Left lung (tissue), 10 donors: Measurements from ENCODE around the gene UNC45A. TPM values are rescaled to one million over a fixed set of nuclear protein-coding genes. Genes with fewer than 3 reads are reported as not detected.
A peak's percentile ranks its signal among the peaks of the same experiment; 100 is the strongest.

Source experiments
- ATAC-seq: fragments of 200-7000 bp; cut with Tn5 transposase; one replicate; pipeline ENCODE4 v1.9.1; 2020; ENCODE audit warnings: moderate library complexity
- DNase-seq, 4 donors: peaks; one replicate each; pipeline ENCODE4 v3.0.0-alpha.2; 2013 to 2020
- H3K27ac ChIP-seq, 2 donors: fragments of 200-600 bp; sonication (generic) in 1 of 2; one replicate each; pipeline versions ENCODE4 v1.5.0 to v1.8.0; 2020 to 2021
- H3K27me3 ChIP-seq, 2 donors: fragments of 200-600 bp; sonication (generic) in 1 of 2; one replicate each; pipeline versions ENCODE4 v1.5.0 to v1.8.0; 2020 to 2021
- H3K36me3 ChIP-seq, 2 donors: fragments of 200-600 bp; sonication (generic) in 1 of 2; one replicate each; pipeline versions ENCODE4 v1.5.0 to v1.8.0; 2020 to 2021
- H3K4me1 ChIP-seq, 2 donors: fragments of 200-600 bp; one replicate each; pipeline ENCODE4 v1.8.0; 2021
- H3K4me3 ChIP-seq, 2 donors: fragments of 200-600 bp; sonication (generic) in 1 of 2; one replicate each; pipeline versions ENCODE4 v1.5.0 to v1.8.0; 2020 to 2021; ENCODE audit warnings: mild to moderate bottlenecking in 1 of 2
- H3K9me3 ChIP-seq, 2 donors: fragments of 200-600 bp; sonication (generic) in 1 of 2; one replicate each; pipeline versions ENCODE4 v1.5.0 to v1.8.0; 2020 to 2021
- intact Hi-C, 2 donors: fragments of 100-400 bp; cut with DNase I; formaldehyde crosslinking; loops; one replicate each; pipeline versions ENCODE4 v1.11.2 to v1.14.2; 2022
- polyA plus RNA-seq, 6 donors: library from polyadenylated mRNA; unstranded; fragments of 120-200 nt; gene quantifications; one replicate each; pipeline ENCODE4 v1.2.1, GENCODE V29; 2013; ENCODE audit not compliant: insufficient read length in 6 of 6
- total RNA-seq, 2 donors: library from RNA; stranded (reverse); fragmentation: NEBNext Ultra II Directional; extraction: Animal tissue kit (Norgen Biotek cat#: 25700); gene quantifications; one replicate each; pipeline ENCODE4 v1.2.1, GENCODE V29; 2021
- TF ChIP-seq, protein P1 (sequence below), 2 donors: fragments of 200-600 bp; sonication (generic) in 1 of 2; IDR thresholded peaks; one replicate each; pipeline versions ENCODE4 v1.5.0 to v1.8.0; 2021; ENCODE audit warnings: antibody characterized with exemption in 2 of 2
- donor health status: DM: no; HTN: yes; CAD: no.
- donor health status: DM: no; HTN: no; CAD: no.

Gene UNC45A
- total and polyA plus RNA-seq, 8 donors = 62.3 to 80.4 (median 70.7) TPM

DNA sequence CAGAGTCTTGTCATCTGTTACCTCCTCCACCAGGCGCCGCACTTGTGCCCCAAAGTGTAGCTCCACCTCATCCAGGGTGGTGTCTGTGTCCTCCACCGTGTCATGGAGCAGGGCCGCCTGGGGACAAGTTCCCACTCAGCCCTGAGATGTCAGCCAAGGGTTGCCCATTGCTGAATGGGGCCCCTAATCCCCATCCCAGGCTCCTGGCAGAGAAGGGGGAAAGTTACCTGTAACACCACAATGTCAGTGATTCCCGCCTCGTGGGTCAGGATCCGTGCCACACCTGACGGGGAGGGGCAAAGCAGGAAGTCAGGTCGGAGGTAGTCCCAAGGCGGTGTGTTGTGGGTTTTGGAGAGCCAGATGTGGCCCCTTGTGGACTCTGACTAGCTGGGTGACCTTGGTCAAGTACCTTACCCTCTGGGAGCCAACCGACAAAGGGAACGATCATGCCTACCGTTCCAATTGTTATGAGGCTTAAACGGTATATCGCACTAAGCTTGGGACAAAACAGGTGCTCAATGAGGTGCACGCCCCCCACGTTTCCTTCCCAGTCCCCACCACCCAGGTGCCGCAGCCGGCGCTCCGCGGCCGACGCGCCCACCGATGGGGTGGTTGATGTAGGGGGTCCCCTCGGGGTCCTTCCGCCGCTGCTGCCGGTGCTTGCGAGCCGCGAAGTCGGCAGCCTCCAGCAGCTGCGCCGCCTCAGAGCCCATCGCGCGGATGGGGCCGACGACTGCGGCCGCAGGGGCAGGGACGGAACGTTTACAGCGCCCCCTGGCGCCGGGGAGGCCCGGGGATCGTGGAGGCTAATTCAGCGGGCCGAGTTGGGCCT, 3.0 kb upstream of the UNC45A start, which contains the start of gene HDDC3:
Gene HDDC3 (minus strand): TSS at position 722 of the 832 bp plus-strand sequence. CDS start 9 bp downstream, at position 713.
- intact Hi-C loops = no loop called here
- TF ChIP-seq, protein P1, sequence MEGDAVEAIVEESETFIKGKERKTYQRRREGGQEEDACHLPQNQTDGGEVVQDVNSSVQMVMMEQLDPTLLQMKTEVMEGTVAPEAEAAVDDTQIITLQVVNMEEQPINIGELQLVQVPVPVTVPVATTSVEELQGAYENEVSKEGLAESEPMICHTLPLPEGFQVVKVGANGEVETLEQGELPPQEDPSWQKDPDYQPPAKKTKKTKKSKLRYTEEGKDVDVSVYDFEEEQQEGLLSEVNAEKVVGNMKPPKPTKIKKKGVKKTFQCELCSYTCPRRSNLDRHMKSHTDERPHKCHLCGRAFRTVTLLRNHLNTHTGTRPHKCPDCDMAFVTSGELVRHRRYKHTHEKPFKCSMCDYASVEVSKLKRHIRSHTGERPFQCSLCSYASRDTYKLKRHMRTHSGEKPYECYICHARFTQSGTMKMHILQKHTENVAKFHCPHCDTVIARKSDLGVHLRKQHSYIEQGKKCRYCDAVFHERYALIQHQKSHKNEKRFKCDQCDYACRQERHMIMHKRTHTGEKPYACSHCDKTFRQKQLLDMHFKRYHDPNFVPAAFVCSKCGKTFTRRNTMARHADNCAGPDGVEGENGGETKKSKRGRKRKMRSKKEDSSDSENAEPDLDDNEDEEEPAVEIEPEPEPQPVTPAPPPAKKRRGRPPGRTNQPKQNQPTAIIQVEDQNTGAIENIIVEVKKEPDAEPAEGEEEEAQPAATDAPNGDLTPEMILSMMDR (IDR thresholded peaks at IDR 0.05) = peak; percentile 95 to 99
- peak; percentile 67 for ATAC-seq
- peak within 1 kb of the TSS; percentile 90 to 96 for H3K27ac ChIP-seq
- H3K4me1 ChIP-seq = peaks cover 36 to 82% of the 10 kb centered on the region in 2 donors
- no peaks in the 10 kb centered on the region for H3K9me3 ChIP-seq
- H3K36me3 ChIP-seq = no peaks in the 10 kb centered on the region
- H3K4me3 ChIP-seq = peak within 1 kb of the TSS; percentile 57 to 69
- no peaks in the 10 kb centered on the region for H3K27me3 ChIP-seq
- peak; percentile 79 to 100 (median 90) for DNase-seq

DNA sequence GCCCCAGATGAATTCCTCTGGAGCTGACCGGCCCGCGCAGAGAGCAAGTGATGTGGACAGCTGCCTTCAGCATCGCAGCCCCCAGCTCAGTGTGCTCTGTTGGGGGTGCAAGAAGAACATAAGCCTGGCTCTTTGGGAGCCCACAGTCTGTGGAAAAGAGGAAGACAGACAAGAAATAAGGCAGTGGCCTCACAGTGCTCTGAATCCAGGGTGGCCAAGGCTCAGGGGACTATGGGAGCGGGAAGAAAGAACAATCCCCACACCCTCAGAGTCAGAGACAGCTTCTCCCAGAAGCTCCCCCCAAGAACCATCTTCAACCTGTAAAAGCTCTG, 2.5 kb upstream of the UNC45A start:
- ATAC-seq = no peak
- peaks cover 36 to 82% of the 10 kb centered on the region in 2 donors for H3K4me1 ChIP-seq
- H3K9me3 ChIP-seq = no peaks in the 10 kb centered on the region
- peak overlapping the region; percentile 57 to 69 for H3K4me3 ChIP-seq
- H3K27me3 ChIP-seq = no peaks in the 10 kb centered on the region
- H3K27ac ChIP-seq = peak overlapping the region; percentile 90 to 96
- TF ChIP-seq, protein P1 (IDR thresholded peaks at IDR 0.05) = peak in 1 of 2 donors; percentile 51
- H3K36me3 ChIP-seq = peaks cover 0 to 3% of the 10 kb centered on the region in 2 donors
- no peak for DNase-seq
- intact Hi-C loops = no loop called here

DNA sequence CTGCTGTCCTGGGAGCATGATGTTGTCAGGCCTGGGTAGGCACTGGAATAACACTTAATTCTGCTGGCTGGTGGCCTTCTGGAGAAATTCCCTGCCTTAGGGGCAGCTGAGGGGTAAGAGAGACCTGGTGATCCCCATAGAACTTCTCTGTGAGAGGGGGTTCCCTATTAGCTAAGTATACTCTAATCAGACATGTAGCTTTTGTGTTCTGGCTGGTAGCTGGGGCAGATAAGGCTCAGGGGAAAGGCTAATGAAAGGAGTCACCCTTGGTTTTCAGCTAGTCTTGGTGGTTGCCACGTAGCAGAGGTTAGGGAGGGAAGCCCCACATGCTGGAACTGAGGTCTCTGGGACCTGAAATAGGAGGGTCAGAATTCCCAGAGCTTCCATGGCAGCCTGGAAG, 1.8 kb upstream of the UNC45A start:
- intact Hi-C loops = no loop called here

GRCh38 chr15:90934256-90934948, 683 bp upstream of the UNC45A start:
- Histone ChIP-seq H3K36me3 (peaks cover 0 to 21% of the 10 kb centered on the region in 2 donors), H3K4me1 (peaks cover 32 to 64% of the 10 kb centered on the region in 2 donors), H3K9me3 (no peaks in the 10 kb centered on the region), H3K27me3 (no peaks in the 10 kb centered on the region), H3K27ac (peak overlapping the region; percentile 77 to 79), H3K4me3 (peak overlapping the region; percentile 79 to 83)
- DNase-seq (peak; percentile 67 to 95 (median 88)), ATAC-seq (peak; percentile 67)
- intact Hi-C loops = no loop called here
- TF ChIP-seq, protein P1 (IDR thresholded peaks at IDR 0.05) = peak; percentile 89 to 94

More for the DNA sequence above, 1.8 kb upstream of the UNC45A start:
- DNase-seq = no peak
- H3K9me3 ChIP-seq = no peaks in the 10 kb centered on the region
- H3K4me1 ChIP-seq = peaks cover 36 to 75% of the 10 kb centered on the region in 2 donors
- no peak overlapping the region for H3K4me3 ChIP-seq
- peak overlapping the region in 1 of 2 donors; percentile 96 for H3K27ac ChIP-seq
- no peak for ATAC-seq
- TF ChIP-seq, protein P1 (IDR thresholded peaks at IDR 0.05) = no peak
- peaks cover 0 to 10% of the 10 kb centered on the region in 2 donors for H3K36me3 ChIP-seq
- no peaks in the 10 kb centered on the region for H3K27me3 ChIP-seq

GRCh38 chr15:90936823-90937222, 1.7 kb downstream of the UNC45A start:
- intact Hi-C loops = no loop called here
- DNase-seq (no peak), ATAC-seq (no peak)
- Histone ChIP-seq H3K27me3 (no peaks in the 10 kb centered on the region), H3K4me1 (peaks cover 17 to 48% of the 10 kb centered on the region in 2 donors), H3K9me3 (no peaks in the 10 kb centered on the region), H3K4me3 (no peak overlapping the region), H3K27ac (no peak overlapping the region), H3K36me3 (peaks cover 0 to 45% of the 10 kb centered on the region in 2 donors)
- TF ChIP-seq, protein P1 (IDR thresholded peaks at IDR 0.05) = no peak
